Measurements from ENCODE around the gene ITGB3BP. TPM values are rescaled to one million over a fixed set of nuclear protein-coding genes. Genes with fewer than 3 reads are reported as not detected.

The ITGB3BP gene
- total RNA-seq, 2 donors from 2014 or later, result 7.4 to 16.1 TPM

GRCh38 chr1:63466759-63467158 lies 56.3 kb downstream of the ITGB3BP start:
- Histone ChIP-seq H3K27me3 (replicated peaks; ENCODE audit: insufficient read depth) (no peaks in the 10 kb centered on the region), H3K4me1 (replicated peaks) (no peaks in the 10 kb centered on the region), H3K4me3 (no peak overlapping the region), H3K27ac (no peak overlapping the region), H3K9me3 (no peaks in the 10 kb centered on the region), H3K36me3 (no peaks in the 10 kb centered on the region)
- DNase-seq (ENCODE audit: low spot score), result no peak
- TF ChIP-seq POLR2AphosphoS5 (IDR thresholded peaks at IDR 0.05), result no peak
- no peak for TF ChIP-seq CTCF (IDR thresholded peaks at IDR 0.05)
- TF ChIP-seq POLR2A (IDR thresholded peaks at IDR 0.05), result no peak
- intact Hi-C loops (cut with DNase I), result no loop called here
- 85% methylated on average over 3 of the region's 3 CpGs for WGBS

- H3K36me3 ChIP-seq, result no peaks in the 10 kb centered on the region
- H3K9me3 ChIP-seq, result no peaks in the 10 kb centered on the region
- no peak overlapping the region for H3K4me3 ChIP-seq
- intact Hi-C loops (cut with DNase I), result no loop called here
- H3K27me3 ChIP-seq (replicated peaks; ENCODE audit: insufficient read depth), result no peaks in the 10 kb centered on the region
- H3K27ac ChIP-seq, result no peak overlapping the region
- WGBS, result 84% methylated on average over 7 of the region's 7 CpGs
- H3K4me1 ChIP-seq (replicated peaks), result no peaks in the 10 kb centered on the region
- no peak for DNase-seq (ENCODE audit: low spot score)
- TF ChIP-seq POLR2A (IDR thresholded peaks at IDR 0.05) (no peak), CTCF (IDR thresholded peaks at IDR 0.05) (no peak), POLR2AphosphoS5 (IDR thresholded peaks at IDR 0.05) (no peak)
Measured at GRCh38 chr1:63466181-63466580, 56.8 kb downstream of the ITGB3BP start.

GRCh38 chr1:63463248-63463647 lies 59.8 kb downstream of the ITGB3BP start:
- Histone ChIP-seq H3K27ac (no peak overlapping the region), H3K9me3 (no peaks in the 10 kb centered on the region), H3K27me3 (replicated peaks; ENCODE audit: insufficient read depth) (no peaks in the 10 kb centered on the region), H3K4me3 (no peak overlapping the region), H3K36me3 (no peaks in the 10 kb centered on the region), H3K4me1 (replicated peaks) (no peaks in the 10 kb centered on the region)
- DNase-seq (ENCODE audit: low spot score), result no peak
- no peak for TF ChIP-seq POLR2A (IDR thresholded peaks at IDR 0.05)
- TF ChIP-seq CTCF (IDR thresholded peaks at IDR 0.05), result no peak
- WGBS, result 85% methylated on average over 3 of the region's 3 CpGs
- intact Hi-C loops (cut with DNase I), result no loop called here

GRCh38 chr1:63461661-63462230 lies 61.3 kb downstream of the ITGB3BP start:
- WGBS, result 98% methylated on average over 1 of the region's 1 CpG
- H3K9me3 ChIP-seq, result no peaks in the 10 kb centered on the region
- no peak overlapping the region for H3K27ac ChIP-seq
- DNase-seq (ENCODE audit: low spot score), result no peak
- no peak overlapping the region for H3K4me3 ChIP-seq
- no peaks in the 10 kb centered on the region for H3K36me3 ChIP-seq
- intact Hi-C loops (cut with DNase I), result no loop called here
- TF ChIP-seq POLR2AphosphoS5 (IDR thresholded peaks at IDR 0.05) (no peak), POLR2A (IDR thresholded peaks at IDR 0.05) (no peak), CTCF (IDR thresholded peaks at IDR 0.05) (no peak)
- H3K27me3 ChIP-seq (replicated peaks; ENCODE audit: insufficient read depth), result no peaks in the 10 kb centered on the region
- H3K4me1 ChIP-seq (replicated peaks), result no peaks in the 10 kb centered on the region

GRCh38 chr1:63458750-63459149 lies 64.3 kb downstream of the ITGB3BP start:
- intact Hi-C loops (cut with DNase I), result no loop called here
- no peaks in the 10 kb centered on the region for H3K9me3 ChIP-seq
- no peak overlapping the region for H3K4me3 ChIP-seq
- no peaks in the 10 kb centered on the region for H3K27me3 ChIP-seq (replicated peaks; ENCODE audit: insufficient read depth)
- no peak for DNase-seq (ENCODE audit: low spot score)
- H3K4me1 ChIP-seq (replicated peaks), result no peaks in the 10 kb centered on the region
- H3K27ac ChIP-seq, result no peak overlapping the region
- no peak for TF ChIP-seq POLR2A (IDR thresholded peaks at IDR 0.05)
- no peak for TF ChIP-seq POLR2AphosphoS5 (IDR thresholded peaks at IDR 0.05)
- TF ChIP-seq CTCF (IDR thresholded peaks at IDR 0.05), result no peak
- H3K36me3 ChIP-seq, result no peaks in the 10 kb centered on the region

Measured in prostate gland (tissue), 2 donors.